SK-N-SH (cell line): Measurements from ENCODE around the gene FAM169A. TPM values are rescaled to one million over a fixed set of nuclear protein-coding genes. Genes with fewer than 3 reads are reported as not detected.
"Not testable (repeated sequence)": the region's sequence is repeated elsewhere in the genome, so short reads cannot be mapped to it uniquely, and the experiment has no call there.

ENCODE experiments used
- CTCF ChIA-PET: fragments of 300-600, 350-600 bp; formaldehyde crosslinking; extraction: SDS; loops from one replicate; lab custom pipeline; 2021; lab: Yijun Ruan, JAX
- POLR2A ChIA-PET: fragments of 350-600 bp; sonication (Branson Sonifier 250); formaldehyde crosslinking; extraction: SDS; loops from one replicate; lab custom pipeline; 2020; ENCODE audit warnings: antibody characterized with exemption, inconsistent platforms; lab: Yijun Ruan, JAX
- DNase-seq: peaks from one replicate; pipeline ENCODE4 v3.0.0; 2012
- H2AFZ ChIP-seq: fragments of 200-600 bp; sonication (generic); 2 replicates; pipeline ENCODE4 v1.8.1; 2016; ENCODE audit warnings: antibody characterized with exemption, mild to moderate bottlenecking, low read depth
- H3F3A ChIP-seq: fragments of 200-600 bp; sonication (generic); replicated peaks from 2 replicates; pipeline ENCODE3; 2016; ENCODE audit warnings: antibody characterized with exemption, mild to moderate bottlenecking; ENCODE audit not compliant: insufficient read depth
- H3K27ac ChIP-seq, 2 experiments: fragments of 200-500 bp in 1 of 2; fragments of 200-600 bp in 1 of 2; sonication (Bioruptor generic) in 1 of 2; sonication (generic), shearing (Covaris generic) in 1 of 2; 2 replicates each; pipeline versions ENCODE4 v1.5.1 to v1.6.1; 2014 to 2016; ENCODE audit warnings: low read depth in 2 of 2, inconsistent platforms in 1 of 2, low read length in 1 of 2, mild to moderate bottlenecking in 1 of 2, mixed read lengths in 1 of 2
- H3K27me3 ChIP-seq: fragments of 200-600 bp; sonication (generic), shearing (Covaris generic); 2 replicates; pipeline ENCODE4 v1.6.1; 2016; ENCODE audit warnings: mixed run types; ENCODE audit not compliant: insufficient read depth
- H3K36me3 ChIP-seq, 2 experiments: fragments of 200-500 bp in 1 of 2; fragments of 200-600 bp in 1 of 2; sonication (Bioruptor generic) in 1 of 2; sonication (generic) in 1 of 2; replicated peaks in 1 of 2; 2 replicates each; pipeline versions ENCODE3 to v1.5.1; 2014 to 2016; ENCODE audit warnings: low read length in 1 of 2, mild to moderate bottlenecking in 1 of 2; ENCODE audit not compliant: insufficient read depth in 2 of 2, control insufficient read depth in 1 of 2
- H3K4me1 ChIP-seq, 2 experiments: fragments of 200-500 bp in 1 of 2; fragments of 200-600 bp in 1 of 2; sonication (Bioruptor generic) in 1 of 2; sonication (generic), shearing (Covaris generic) in 1 of 2; 2 replicates each; pipeline versions ENCODE4 v1.5.1 to v1.6.1; 2014 to 2016; ENCODE audit warnings: low read depth in 1 of 2, low read length in 1 of 2, mixed run types in 1 of 2; ENCODE audit not compliant: insufficient read depth in 2 of 2, control insufficient read depth in 1 of 2
- H3K4me2 ChIP-seq: fragments of 200-600 bp; sonication (generic), shearing (Covaris generic); 2 replicates; pipeline ENCODE4 v1.6.1; 2017; ENCODE audit warnings: mixed run types
- H3K4me3 ChIP-seq, 2 experiments: fragments of 200-500 bp in 1 of 2; fragments of 200-600 bp in 1 of 2; sonication (Bioruptor generic) in 1 of 2; sonication (generic), shearing (Covaris generic) in 1 of 2; 2 replicates each; pipeline versions ENCODE4 v1.5.1 to v1.8.1; 2014 to 2016; ENCODE audit warnings: low read depth in 2 of 2, inconsistent platforms in 1 of 2, low read length in 1 of 2, mild to moderate bottlenecking in 1 of 2, mixed read lengths in 1 of 2, moderate library complexity in 1 of 2
- H3K79me2 ChIP-seq: fragments of 200-600 bp; sonication (generic); 2 replicates; pipeline ENCODE4 v1.8.1; 2017; ENCODE audit warnings: mild to moderate bottlenecking; ENCODE audit not compliant: insufficient read depth
- H3K9ac ChIP-seq: fragments of 200-600 bp; sonication (generic); 2 replicates; pipeline ENCODE4 v1.6.1; 2017; ENCODE audit warnings: mixed run types
- H3K9me2 ChIP-seq: fragments of 200-600 bp; sonication (generic); 2 replicates; pipeline ENCODE4 v1.6.1; 2017; ENCODE audit warnings: mixed run types
- H3K9me3 ChIP-seq: fragments of 200-600 bp; sonication (generic); 2 replicates; pipeline ENCODE4 v1.6.1; 2017; ENCODE audit warnings: mixed run types, mild to moderate bottlenecking, moderate library complexity
- H4K20me1 ChIP-seq: fragments of 200-600 bp; sonication (generic); 2 replicates; pipeline ENCODE4 v1.6.1; 2017; ENCODE audit warnings: mild to moderate bottlenecking, mixed run types; ENCODE audit not compliant: insufficient read depth
- EP300 ChIP-seq, 2 experiments: IDR thresholded peaks; 2 replicates each; pipeline versions ENCODE4 v1.4.0 to v1.6.1; 2012; ENCODE audit warnings: borderline replicate concordance in 1 of 2, low read depth in 1 of 2, low read length in 1 of 2
- EZH2phosphoT487 ChIP-seq: fragments of 200-600 bp; sonication (generic); IDR thresholded peaks from 2 replicates; pipeline ENCODE4 v1.6.1; 2017; ENCODE audit warnings: low read depth, mixed run types, mild to moderate bottlenecking, antibody characterized with exemption, moderate library complexity, borderline replicate concordance
- FOXM1 ChIP-seq: IDR thresholded peaks from 2 replicates; pipeline ENCODE4 v1.4.0; 2012; ENCODE audit warnings: low read depth, mild to moderate bottlenecking
- GABPA ChIP-seq: IDR thresholded peaks from 2 replicates; pipeline ENCODE4 v1.4.0; 2012; ENCODE audit warnings: low read depth, mild to moderate bottlenecking
- MEF2A ChIP-seq: IDR thresholded peaks from 2 replicates; pipeline ENCODE4 v1.4.0; 2012; ENCODE audit warnings: low read depth, borderline replicate concordance
- NRF1 ChIP-seq: IDR thresholded peaks from 2 replicates; pipeline ENCODE4 v1.6.1; 2012; ENCODE audit warnings: low read depth, mild to moderate bottlenecking, low read length
- RAD21 ChIP-seq: IDR thresholded peaks from 2 replicates; pipeline ENCODE4 v1.6.1; 2012; ENCODE audit warnings: mild to moderate bottlenecking, low read length
- RCOR1 ChIP-seq: fragments of 150-350 bp; IDR thresholded peaks from 2 replicates; pipeline ENCODE4 v1.6.1; 2017; ENCODE audit warnings: antibody characterized with exemption, low read length
- RFX5 ChIP-seq: IDR thresholded peaks from 2 replicates; pipeline ENCODE4 v1.6.1; 2012; ENCODE audit warnings: mild to moderate bottlenecking, improper control_type of control experiment, low read length
- RXRA ChIP-seq: IDR thresholded peaks from 2 replicates; pipeline ENCODE4 v1.4.0; 2012; ENCODE audit warnings: low read depth, mild to moderate bottlenecking, borderline replicate concordance
- SMC3 ChIP-seq: IDR thresholded peaks from 2 replicates; pipeline ENCODE4 v1.6.1; 2012; ENCODE audit warnings: low read depth, low read length, improper control_type of control experiment
- TAF1 ChIP-seq: IDR thresholded peaks from 2 replicates; pipeline ENCODE4 v1.6.1; 2012; ENCODE audit warnings: low read depth, mild to moderate bottlenecking, low read length, moderate library complexity, borderline replicate concordance
- TCF12 ChIP-seq: IDR thresholded peaks from 2 replicates; pipeline ENCODE4 v1.4.0; 2012
- TEAD4 ChIP-seq: IDR thresholded peaks from 2 replicates; pipeline ENCODE4 v1.4.0; 2012; ENCODE audit warnings: mild to moderate bottlenecking, borderline replicate concordance; ENCODE audit not compliant: insufficient read depth
- YY1 ChIP-seq: IDR thresholded peaks from 2 replicates; pipeline ENCODE4 v1.4.0; 2012; ENCODE audit warnings: low read depth, mild to moderate bottlenecking
- WGBS: methylation state at CpG from one replicate; pipeline ENCODE4 v1.1.6; 2017; ENCODE audit warnings: low lambda C conversion rate; 5-methylcytosine and 5-hydroxymethylcytosine counted together
- polyA plus RNA-seq, 3 experiments: library from polyadenylated mRNA; depleted of rRNA; stranded (reverse); fragments of >200 nt; gene quantifications; 2 replicates each; pipeline ENCODE4 v1.2.3, GENCODE V29; 2012
- TF ChIP-seq, protein P1 (sequence below): IDR thresholded peaks from 2 replicates; pipeline ENCODE4 v1.4.0; 2012; ENCODE audit warnings: low read depth
- TF ChIP-seq, protein P2 (sequence below): IDR thresholded peaks from 2 replicates; pipeline ENCODE4 v1.4.0; 2012; ENCODE audit warnings: low read depth, borderline replicate concordance

The FAM169A gene
- polyA plus RNA-seq, 1 of the 3 experiments (the other 2 are of a cell fraction), result 2.6 TPM

GRCh38 chr5:74863726-74864125, 2.5 kb downstream of the FAM169A start:
- POLR2A ChIA-PET, result no interaction called here
- Histone ChIP-seq H3K9me3 (no peaks in the 10 kb centered on the region), H3K27me3 (no peaks in the 10 kb centered on the region), H3F3A (peaks cover 5% of the 10 kb centered on the region), H3K36me3 (no peaks in the 10 kb centered on the region), H4K20me1 (no peaks in the 10 kb centered on the region), H3K4me1 (peaks cover 0 to 12% of the 10 kb centered on the region in 2 experiments; a peak in 2 of 4 replicates), H3K4me2 (no peak overlapping the region), H3K9ac (no peak overlapping the region), H2AFZ (no peak overlapping the region), H3K27ac (no peak overlapping the region), H3K9me2 (no peaks in the 10 kb centered on the region), H3K4me3 (no peak overlapping the region), H3K79me2 (0 out of 2 replicates have a peak, but pooled peaks cover 4% of the 10 kb centered on the region)
- 98% methylated on average over 2 of the region's 2 CpGs for WGBS
- TF ChIP-seq, protein P1, sequence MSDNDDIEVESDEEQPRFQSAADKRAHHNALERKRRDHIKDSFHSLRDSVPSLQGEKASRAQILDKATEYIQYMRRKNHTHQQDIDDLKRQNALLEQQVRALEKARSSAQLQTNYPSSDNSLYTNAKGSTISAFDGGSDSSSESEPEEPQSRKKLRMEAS, result no peak
- TF ChIP-seq FOXM1, result no peak
- CTCF ChIA-PET, result no interaction called here
- DNase-seq, result no peak

DNA sequence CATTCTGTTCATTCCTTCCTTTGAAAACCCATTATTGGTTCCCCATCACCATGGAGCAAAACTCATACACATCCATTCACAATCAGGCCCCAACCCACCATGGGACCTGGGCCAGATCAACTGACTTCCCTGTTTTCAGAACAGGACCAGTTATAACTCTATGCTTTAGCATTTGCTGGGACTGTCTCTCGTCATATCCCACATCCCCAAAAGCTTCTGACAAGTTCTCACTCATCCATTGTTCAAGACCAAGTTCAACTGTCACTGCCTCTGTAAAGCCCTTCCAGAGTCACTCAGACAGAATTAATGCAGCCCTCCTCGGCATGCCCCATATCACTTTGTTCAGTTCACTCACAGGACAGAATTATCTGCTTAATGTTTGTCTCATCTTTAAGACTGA, 4.0 kb downstream of the FAM169A start:
- Histone ChIP-seq H3K9me2 (no peaks in the 10 kb centered on the region), H3K79me2 (0 out of 2 replicates have a peak, but pooled peaks cover 4% of the 10 kb centered on the region), H3K27ac (no peak overlapping the region), H3K27me3 (no peaks in the 10 kb centered on the region), H3K4me2 (no peak overlapping the region), H3F3A (peaks cover 1% of the 10 kb centered on the region), H3K9ac (no peak overlapping the region), H2AFZ (no peak overlapping the region), H3K4me1 (peaks cover 0 to 12% of the 10 kb centered on the region in 2 experiments; a peak in 2 of 4 replicates), H4K20me1 (no peaks in the 10 kb centered on the region), H3K4me3 (no peak overlapping the region), H3K36me3 (no peaks in the 10 kb centered on the region), H3K9me3 (no peaks in the 10 kb centered on the region)
- DNase-seq, result no peak
- TF ChIP-seq YY1, result no peak
- no peak for TF ChIP-seq TEAD4
- ChIA-PET CTCF (interaction anchor here (1.2 kb wide), 1 partner anchor 96 kb away, joined by 3 read pairs; no protein-coding TSS in a partner anchor), POLR2A (no interaction called here)
- 75% methylated on average over 2 of the region's 2 CpGs for WGBS

- H3K79me2 ChIP-seq, H3K4me2 ChIP-seq, POLR2A ChIA-PET, H3K4me1 ChIP-seq, DNase-seq, H3K9me2 ChIP-seq, H3K27me3 ChIP-seq, H3K9ac ChIP-seq, H2AFZ ChIP-seq, H3K27ac ChIP-seq, H3K4me3 ChIP-seq, H3K36me3 ChIP-seq, H4K20me1 ChIP-seq, CTCF ChIA-PET, H3F3A ChIP-seq, H3K9me3 ChIP-seq: not testable (repeated sequence)
- WGBS, result 95% methylated on average over 7 of the region's 7 CpGs
Measured at GRCh38 chr5:74856975-74857374, 9.2 kb downstream of the FAM169A start.

- Histone ChIP-seq H3K79me2 (no peaks in the 10 kb centered on the region), H3K27me3 (no peaks in the 10 kb centered on the region), H3K4me2 (no peak overlapping the region), H3K27ac (no peak overlapping the region), H2AFZ (no peak overlapping the region), H3K4me1 (no peaks in the 10 kb centered on the region; a peak in 1 of 4 replicates), H3F3A (no peaks in the 10 kb centered on the region), H3K9ac (no peak overlapping the region), H3K9me2 (no peaks in the 10 kb centered on the region), H3K9me3 (0 out of 2 replicates have a peak, but pooled peaks cover 8% of the 10 kb centered on the region), H3K36me3 (no peaks in the 10 kb centered on the region), H3K4me3 (no peak overlapping the region), H4K20me1 (no peaks in the 10 kb centered on the region)
- no peak for TF ChIP-seq RFX5
- no peak for TF ChIP-seq TAF1
- TF ChIP-seq EP300 (IDR thresholded peaks at IDR 0.05; ENCODE audit: borderline replicate concordance in 1 of 2, low read depth in 1 of 2, low read length in 1 of 2), result no peak
- no peak for TF ChIP-seq MEF2A
- no peak for TF ChIP-seq SMC3
- no peak for TF ChIP-seq RAD21
- TF ChIP-seq TCF12, result no peak
- TF ChIP-seq RCOR1, result no peak
- TF ChIP-seq, protein P2, sequence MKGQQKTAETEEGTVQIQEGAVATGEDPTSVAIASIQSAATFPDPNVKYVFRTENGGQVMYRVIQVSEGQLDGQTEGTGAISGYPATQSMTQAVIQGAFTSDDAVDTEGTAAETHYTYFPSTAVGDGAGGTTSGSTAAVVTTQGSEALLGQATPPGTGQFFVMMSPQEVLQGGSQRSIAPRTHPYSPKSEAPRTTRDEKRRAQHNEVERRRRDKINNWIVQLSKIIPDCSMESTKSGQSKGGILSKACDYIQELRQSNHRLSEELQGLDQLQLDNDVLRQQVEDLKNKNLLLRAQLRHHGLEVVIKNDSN, result no peak
- TF ChIP-seq RXRA, result no peak
- no peak for TF ChIP-seq EZH2phosphoT487
- TF ChIP-seq NRF1, result no peak
- no peak for TF ChIP-seq GABPA
- WGBS, result 88% methylated on average over 2 of the region's 2 CpGs
- ChIA-PET CTCF (no interaction called here), POLR2A (no interaction called here)
- no peak for DNase-seq
Measured at GRCh38 chr5:74853256-74853655, 12.9 kb downstream of the FAM169A start.
